ENCODE results near the gene ALDH18A1. TPM values are rescaled to one million over a fixed set of nuclear protein-coding genes. Genes with fewer than 3 reads are reported as not detected.

The ALDH18A1 gene
- total and polyA plus RNA-seq, 9 donors = 13.7 to 65.8 (median 38.7) TPM

GRCh38 chr10:95579835-95580535 lies 76.5 kb downstream of the ALDH18A1 start:
- H3K27ac ChIP-seq = no peak overlapping the region
- intact Hi-C loops (cut with DNase I) = no loop called here
- no peaks in the 10 kb centered on the region for H3K9me3 ChIP-seq
- no peaks in the 10 kb centered on the region for H3K27me3 ChIP-seq
- no peak overlapping the region for H3K4me3 ChIP-seq
- TF ChIP-seq POLR2A (IDR thresholded peaks at IDR 0.05) = no peak
- no peak for TF ChIP-seq CTCF (IDR thresholded peaks at IDR 0.05)
- TF ChIP-seq EP300 (IDR thresholded peaks at IDR 0.05) = no peak
- no peaks in the 10 kb centered on the region for H3K36me3 ChIP-seq
- WGBS, 3 donors = 74 to 81% (median 80%) methylated on average over 2 of the region's 2 CpGs
- DNase-seq = no peak
- no peaks in the 10 kb centered on the region for H3K4me1 ChIP-seq (ENCODE audit: insufficient read depth)

GRCh38 chr10:95579292-95579691 lies 77.2 kb downstream of the ALDH18A1 start:
- Histone ChIP-seq H3K36me3 (no peaks in the 10 kb centered on the region), H3K4me1 (ENCODE audit: insufficient read depth) (no peaks in the 10 kb centered on the region), H3K9me3 (no peaks in the 10 kb centered on the region), H3K27ac (no peak overlapping the region), H3K4me3 (no peak overlapping the region), H3K27me3 (no peaks in the 10 kb centered on the region)
- intact Hi-C loops (cut with DNase I) = no loop called here
- TF ChIP-seq CTCF (IDR thresholded peaks at IDR 0.05) = no peak
- TF ChIP-seq POLR2A (IDR thresholded peaks at IDR 0.05) = no peak
- TF ChIP-seq EP300 (IDR thresholded peaks at IDR 0.05) = no peak
- 80 to 87% (median 82%) methylated on average over 1 of the region's 1 CpG for WGBS, 3 donors
- DNase-seq = no peak

GRCh38 chr10:95578619-95579018 lies 77.9 kb downstream of the ALDH18A1 start:
- no peak for DNase-seq
- Histone ChIP-seq H3K4me1 (ENCODE audit: insufficient read depth) (no peaks in the 10 kb centered on the region), H3K9me3 (no peaks in the 10 kb centered on the region), H3K4me3 (no peak overlapping the region), H3K27me3 (no peaks in the 10 kb centered on the region), H3K27ac (no peak overlapping the region), H3K36me3 (no peaks in the 10 kb centered on the region)
- intact Hi-C loops (cut with DNase I) = no loop called here
- no peak for TF ChIP-seq POLR2A (IDR thresholded peaks at IDR 0.05)
- TF ChIP-seq CTCF (IDR thresholded peaks at IDR 0.05) = no peak
- no peak for TF ChIP-seq EP300 (IDR thresholded peaks at IDR 0.05)
- 88 to 92% (median 88%) methylated on average over 2 of the region's 2 CpGs for WGBS, 3 donors

- intact Hi-C loops (cut with DNase I) = no loop called here
- no peak for DNase-seq
- TF ChIP-seq EP300 (IDR thresholded peaks at IDR 0.05) (no peak), POLR2A (IDR thresholded peaks at IDR 0.05) (no peak), CTCF (IDR thresholded peaks at IDR 0.05) (no peak)
- Histone ChIP-seq H3K36me3 (no peaks in the 10 kb centered on the region), H3K27me3 (no peaks in the 10 kb centered on the region), H3K27ac (no peak overlapping the region), H3K4me3 (no peak overlapping the region), H3K9me3 (no peaks in the 10 kb centered on the region), H3K4me1 (ENCODE audit: insufficient read depth) (no peaks in the 10 kb centered on the region)
- WGBS, 3 donors = 68 to 79% (median 70%) methylated on average over 11 of the region's 11 CpGs
Measured at GRCh38 chr10:95574649-95575365, 81.7 kb downstream of the ALDH18A1 start.

Data from ovary (tissue), 9 donors.